GM12878 (cell line): ENCODE measurements around the gene NTN1. TPM values are rescaled to one million over a fixed set of nuclear protein-coding genes. Genes with fewer than 3 reads are reported as not detected.

ENCODE experiments used
- ATAC-seq: fragments of 200-7000 bp; cut with Tn5 transposase; 3 replicates; pipeline ENCODE4 v1.9.1; 2020; ENCODE audit warnings: mild to moderate bottlenecking, moderate library complexity
- BruUV-seq: library from RNA; stranded (reverse); fragments of 400-500 nt; replicated peaks from 2 replicates; lab custom pipeline; 2021; lab: Mats Ljungman, UMichigan
- CTCF ChIA-PET: fragments of 300-600 bp; sonication (Branson Sonifier 250); formaldehyde crosslinking; extraction: SDS; loops from one replicate; lab custom pipeline; 2021; ENCODE audit warnings: inconsistent platforms; lab: Yijun Ruan, JAX
- POLR2A ChIA-PET: fragments of 350-600 bp; formaldehyde crosslinking; extraction: SDS; loops from one replicate; lab custom pipeline; 2021; ENCODE audit warnings: inconsistent platforms; lab: Charles Lee
- RAD21 ChIA-PET: fragments of 300-600 bp; sonication (Branson Sonifier 250); formaldehyde crosslinking; loops from one replicate; lab custom pipeline; 2023; ENCODE audit warnings: antibody characterized with exemption; ENCODE audit not compliant: unreplicated experiment; lab: Charles Lee
- SMC1A ChIA-PET: fragments of 300-600 bp; sonication (Branson Sonifier 250); formaldehyde crosslinking; loops from one replicate; lab custom pipeline; 2023; ENCODE audit not compliant: unreplicated experiment, uncharacterized antibody; lab: Charles Lee
- DNase-seq: peaks from one replicate; pipeline ENCODE4 v3.0.0-alpha.2; 2011; ENCODE audit warnings: low read depth, low spot score
- FAIRE-seq: peaks from 3 replicates; lab custom pipeline; 2011; peaks lifted over from hg19 to GRCh38; lab: Jason Lieb, UNC
- H2AFZ ChIP-seq: 2 replicates; pipeline ENCODE4 v1.6.0; 2011; ENCODE audit warnings: low read depth, low read length, control low read depth; ENCODE audit not compliant: control insufficient read depth
- H3K27ac ChIP-seq: 2 replicates; pipeline ENCODE4 v1.5.1; 2011; ENCODE audit warnings: control low read depth; ENCODE audit not compliant: control insufficient read depth, insufficient read depth
- H3K27me3 ChIP-seq, 2 experiments: replicated peaks in 1 of 2; 2 replicates each; pipeline versions ENCODE4 v1.6.0 to v1.6.1; 2011; ENCODE audit warnings: low read length in 1 of 2; ENCODE audit not compliant: control insufficient read depth in 2 of 2, insufficient read depth in 2 of 2
- H3K36me3 ChIP-seq, 2 experiments: 2 replicates each; pipeline ENCODE4 v1.5.1; 2011; ENCODE audit warnings: low read length in 1 of 2; ENCODE audit not compliant: control insufficient read depth in 2 of 2, insufficient read depth in 2 of 2
- H3K4me1 ChIP-seq: 2 replicates; pipeline ENCODE4 v1.6.1; 2011; ENCODE audit warnings: mild to moderate bottlenecking, low read length, moderate library complexity, mixed read lengths; ENCODE audit not compliant: control insufficient read depth, insufficient read depth
- H3K4me2 ChIP-seq: 2 replicates; pipeline ENCODE4 v1.6.0; 2011; ENCODE audit warnings: control low read depth; ENCODE audit not compliant: control insufficient read depth, insufficient read depth
- H3K4me3 ChIP-seq: fragments of 200-600 bp; sonication (generic); 2 replicates; pipeline ENCODE4 v1.5.1; 2016
- H3K79me2 ChIP-seq: 2 replicates; pipeline ENCODE4 v1.6.0; 2011; ENCODE audit warnings: low read length; ENCODE audit not compliant: control insufficient read depth, insufficient read depth
- H3K9ac ChIP-seq: 2 replicates; pipeline ENCODE4 v1.8.0; 2011; ENCODE audit warnings: low read length, control low read depth, mixed read lengths; ENCODE audit not compliant: control insufficient read depth, insufficient read depth
- H3K9me3 ChIP-seq: replicated peaks from 3 replicates; pipeline ENCODE4 v1.5.1; 2011; ENCODE audit warnings: mild to moderate bottlenecking, low read length; ENCODE audit not compliant: control insufficient read depth, insufficient read depth
- H4K20me1 ChIP-seq: 2 replicates; pipeline ENCODE4 v1.6.0; 2011; ENCODE audit not compliant: control insufficient read depth, insufficient read depth
- BHLHE40 ChIP-seq, 2 experiments: fragments of 450-650 bp in 1 of 2; IDR thresholded peaks; 2 replicates each; pipeline ENCODE4 v1.6.1; 2011 to 2017; ENCODE audit warnings: low read depth in 2 of 2, borderline replicate concordance in 1 of 2, improper control_type of control experiment in 1 of 2, low read length in 1 of 2, mild to moderate bottlenecking in 1 of 2
- EGR1 ChIP-seq, 2 experiments: IDR thresholded peaks; 1 replicate in 1 of 2; 2 replicates in 1 of 2; pipeline ENCODE4 v1.6.1; 2011 to 2012; ENCODE audit warnings: low read depth in 2 of 2, low read length in 2 of 2, borderline replicate concordance in 1 of 2, mild to moderate bottlenecking in 1 of 2, moderate library complexity in 1 of 2
- MAX ChIP-seq: IDR thresholded peaks from 2 replicates; pipeline ENCODE4 v1.6.1; 2012; ENCODE audit warnings: low read depth, low read length, improper control_type of control experiment
- MXI1 ChIP-seq: fragments of 150-350 bp; IDR thresholded peaks from 2 replicates; pipeline ENCODE4 v1.6.1; 2011; ENCODE audit warnings: low read depth, mild to moderate bottlenecking, inconsistent platforms, low read length, improper control_type of control experiment
- NRF1 ChIP-seq: conservative IDR thresholded peaks from 2 replicates; pipeline ENCODE4 v1.6.1; 2011; ENCODE audit warnings: mild to moderate bottlenecking, low read depth, low read length, improper control_type of control experiment
- POLR2A ChIP-seq: IDR thresholded peaks from 2 replicates; pipeline ENCODE4 v1.6.1; 2011; ENCODE audit warnings: low read depth, mild to moderate bottlenecking, low read length
- SREBF2 ChIP-seq: IDR thresholded peaks from 2 replicates; pipeline ENCODE4 v1.6.1; 2012; ENCODE audit warnings: mild to moderate bottlenecking, low read length
- USF1 ChIP-seq: IDR thresholded peaks from 2 replicates; pipeline ENCODE4 v1.6.1; 2011; ENCODE audit warnings: borderline replicate concordance, low read depth, mild to moderate bottlenecking, moderate library complexity, mixed read lengths, low read length; ENCODE audit not compliant: insufficient read depth; ENCODE audit errors: extremely low read length
- ZNF687 ChIP-seq: fragments of 450-650 bp; IDR thresholded peaks from 2 replicates; pipeline ENCODE4 v1.6.1; 2017; ENCODE audit warnings: mild to moderate bottlenecking, moderate library complexity
- WGBS: methylation state at CpG from one replicate; pipeline ENCODE4 v1.1.6; 2016; ENCODE audit warnings: low lambda C conversion rate; ENCODE audit not compliant: insufficient replicate concordance, insufficient coverage; ENCODE audit errors: missing lambda C conversion rate; 5-methylcytosine and 5-hydroxymethylcytosine counted together
- in situ Hi-C: fragments of 300-500 bp; cut with MboI; formaldehyde crosslinking; loops from 9 replicates; pipeline ENCODE4 v1.14.3; 2018; ENCODE audit warnings: mixed read lengths
- intact Hi-C: fragments of 100-400 bp; cut with micrococcal nuclease; formaldehyde crosslinking; loops from one replicate; pipeline ENCODE4 v1.14.2; 2022; ENCODE audit not compliant: unreplicated experiment
- polyA plus RNA-seq, 11 experiments: library from polyadenylated mRNA; depleted of rRNA in 4 of 11; unstranded in 6 of 11; stranded (reverse) in 5 of 11; fragments of >200 nt; fragmentation: Nextera tagmentation in 4 of 11; fragmentation: Illumina TruSeq in 1 of 11; extraction: Ambion mirVana in 4 of 11; extraction: Trizol in 1 of 11; gene quantifications; 1 replicate in 1 of 11; 2 replicates in 10 of 11; pipeline versions ENCODE4 v1.2.1 to v1.2.3, GENCODE V29; 2011 to 2016; ENCODE audit warnings: inconsistent platforms in 2 of 11, missing spikeins in 2 of 11, low read depth in 1 of 11
- total RNA-seq, 4 experiments: library from RNA; depleted of rRNA in 3 of 4; stranded (reverse); fragments of >200 nt in 3 of 4; fragmentation: Illumina TruSeq in 1 of 4; extraction: Trizol in 1 of 4; gene quantifications; 2 replicates each; pipeline versions ENCODE4 v1.2.1 to v1.2.3, GENCODE V29; 2013 to 2021
- TF ChIP-seq, protein P1 (sequence below), 3 experiments: IDR thresholded peaks in 2 of 3; conservative IDR thresholded peaks in 1 of 3; 2 replicates each; pipeline ENCODE4 v1.5.1; 2011; ENCODE audit warnings: low read depth in 3 of 3, low read length in 3 of 3, mild to moderate bottlenecking in 3 of 3, control low read depth in 2 of 3, moderate library complexity in 2 of 3, inconsistent platforms in 1 of 3, mixed read lengths in 1 of 3; ENCODE audit not compliant: control insufficient read depth in 2 of 3, insufficient read depth in 1 of 3; ENCODE audit errors: extremely low read depth in 1 of 3

NTN1 gene
- total and polyA plus RNA-seq, 10 of the 15 experiments (the other 5 are each of a cell fraction or from before 2014, with no cell fraction given): 0.02 to 0.89 (median 0.35) TPM

DNA sequence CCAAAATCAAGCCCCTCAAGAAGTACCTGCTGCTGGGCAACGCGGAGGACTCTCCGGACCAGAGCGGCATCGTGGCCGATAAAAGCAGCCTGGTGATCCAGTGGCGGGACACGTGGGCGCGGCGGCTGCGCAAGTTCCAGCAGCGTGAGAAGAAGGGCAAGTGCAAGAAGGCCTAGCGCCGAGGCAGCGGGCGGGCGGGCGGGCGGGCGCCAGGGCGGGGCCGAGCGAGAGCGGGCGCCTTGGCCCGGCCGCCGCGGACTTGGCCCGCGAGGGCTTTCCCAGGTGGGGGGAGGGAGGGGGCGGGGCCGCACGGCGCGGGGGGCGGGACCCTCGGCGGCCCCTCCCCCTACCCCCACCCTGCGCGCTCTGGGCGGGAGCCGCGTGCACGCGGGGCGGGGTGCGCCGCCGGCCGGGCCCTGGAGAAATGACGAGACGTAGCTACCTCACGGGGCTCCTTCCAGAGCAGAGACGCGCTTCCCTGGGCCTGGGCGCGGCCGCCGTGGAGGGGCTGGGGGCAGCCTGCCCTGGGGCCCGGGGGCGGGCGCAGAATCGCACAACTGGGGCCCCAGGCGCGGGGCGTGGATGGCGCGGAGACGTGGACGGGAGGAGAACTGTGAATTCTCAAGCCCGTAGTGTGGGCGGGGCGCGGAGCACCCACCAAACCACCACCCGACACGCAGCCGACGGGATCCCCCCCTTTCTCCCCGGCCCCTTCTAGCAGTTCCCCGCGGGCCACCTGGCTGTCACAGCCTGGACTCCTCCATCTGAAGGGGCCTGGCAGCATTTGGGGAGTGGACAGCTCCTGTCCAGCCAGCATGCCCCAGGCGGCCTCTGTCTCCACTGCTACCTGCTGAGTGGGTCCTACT lies 218.7 kb downstream of the NTN1 start:
- DNase-seq: no peak
- no peaks in the 10 kb centered on the region for H4K20me1 ChIP-seq
- no peaks in the 10 kb centered on the region for H3K27me3 ChIP-seq
- H3K4me1 ChIP-seq: peaks cover 8% of the 10 kb centered on the region; the same call in 1 of the 2 replicates
- H3K79me2 ChIP-seq: no peaks in the 10 kb centered on the region
- no peaks in the 10 kb centered on the region for H3K9me3 ChIP-seq
- WGBS: 8% methylated on average over 28 of the region's 84 CpGs
- peak overlapping the region; percentile 63; the same call in 1 of the 2 replicates for H3K4me3 ChIP-seq
- ChIA-PET CTCF (interaction anchor here (0.6 kb wide), 1 partner anchor 49 kb away, joined by 3 read pairs; no protein-coding TSS in a partner anchor), POLR2A (interaction anchor here (0.6 kb wide), 1 partner anchor 49 kb away, joined by 3 read pairs; no protein-coding TSS in a partner anchor), SMC1A (no interaction called here), RAD21 (interaction anchor here (0.6 kb wide), 1 partner anchor 112 kb away, joined by 5 read pairs; no protein-coding TSS in a partner anchor)
- no peak for FAIRE-seq
- ATAC-seq: peak; percentile 85
- peak overlapping the region; percentile 79 for H2AFZ ChIP-seq
- intact Hi-C loops (no loop called here), in situ Hi-C loops (no loop called here)
- TF ChIP-seq EGR1 (IDR thresholded peaks at IDR 0.05; ENCODE audit: borderline replicate concordance in 1 of 2, low read depth in 2 of 2, low read length in 2 of 2): 0 out of 3 replicates have a peak, but pooled peaks of 1 of the 2 experiments have one; percentile 18
- TF ChIP-seq BHLHE40 (IDR thresholded peaks at IDR 0.05; ENCODE audit: borderline replicate concordance in 1 of 2, low read depth in 2 of 2, low read length in 1 of 2): peak in 1 of 2 experiments; percentile 35; a peak in 1 of 4 replicates
- TF ChIP-seq POLR2A: 0 out of 2 replicates have a peak, but pooled peaks have one; percentile 29
- peak; percentile 66 for TF ChIP-seq USF1
- peak; percentile 70 for TF ChIP-seq MAX
- TF ChIP-seq SREBF2: no peak
- TF ChIP-seq MXI1: 0 out of 2 replicates have a peak, but pooled peaks have one; percentile 19
- TF ChIP-seq NRF1: 0 out of 2 replicates have a peak, but pooled peaks have one; percentile 5
- TF ChIP-seq ZNF687: peak; percentile 62; the same call in 1 of the 2 replicates
- TF ChIP-seq, protein P1, sequence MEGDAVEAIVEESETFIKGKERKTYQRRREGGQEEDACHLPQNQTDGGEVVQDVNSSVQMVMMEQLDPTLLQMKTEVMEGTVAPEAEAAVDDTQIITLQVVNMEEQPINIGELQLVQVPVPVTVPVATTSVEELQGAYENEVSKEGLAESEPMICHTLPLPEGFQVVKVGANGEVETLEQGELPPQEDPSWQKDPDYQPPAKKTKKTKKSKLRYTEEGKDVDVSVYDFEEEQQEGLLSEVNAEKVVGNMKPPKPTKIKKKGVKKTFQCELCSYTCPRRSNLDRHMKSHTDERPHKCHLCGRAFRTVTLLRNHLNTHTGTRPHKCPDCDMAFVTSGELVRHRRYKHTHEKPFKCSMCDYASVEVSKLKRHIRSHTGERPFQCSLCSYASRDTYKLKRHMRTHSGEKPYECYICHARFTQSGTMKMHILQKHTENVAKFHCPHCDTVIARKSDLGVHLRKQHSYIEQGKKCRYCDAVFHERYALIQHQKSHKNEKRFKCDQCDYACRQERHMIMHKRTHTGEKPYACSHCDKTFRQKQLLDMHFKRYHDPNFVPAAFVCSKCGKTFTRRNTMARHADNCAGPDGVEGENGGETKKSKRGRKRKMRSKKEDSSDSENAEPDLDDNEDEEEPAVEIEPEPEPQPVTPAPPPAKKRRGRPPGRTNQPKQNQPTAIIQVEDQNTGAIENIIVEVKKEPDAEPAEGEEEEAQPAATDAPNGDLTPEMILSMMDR (IDR thresholded peaks at IDR 0.05 in 2 of 3, conservative IDR thresholded peaks at IDR 0.05 in 1 of 3; ENCODE audit: control insufficient read depth in 2 of 3, extremely low read depth in 1 of 3, insufficient read depth in 1 of 3, low read depth in 3 of 3, low read length in 3 of 3): no peak
- H3K27ac ChIP-seq: no peak overlapping the region
- no TSS peak for BruUV-seq
- H3K36me3 ChIP-seq: no peaks in the 10 kb centered on the region
- peak overlapping the region; percentile 95 for H3K4me2 ChIP-seq
- H3K9ac ChIP-seq: peak overlapping the region; percentile 40; the same call in 1 of the 2 replicates
